ENCODE results near the gene PALMD. TPM values are rescaled to one million over a fixed set of nuclear protein-coding genes. Genes with fewer than 3 reads are reported as not detected.
A peak's percentile ranks its signal among the peaks of the same experiment; 100 is the strongest.

PALMD gene
- total RNA-seq, 1 experiment from 2014 or later = not detected

DNA sequence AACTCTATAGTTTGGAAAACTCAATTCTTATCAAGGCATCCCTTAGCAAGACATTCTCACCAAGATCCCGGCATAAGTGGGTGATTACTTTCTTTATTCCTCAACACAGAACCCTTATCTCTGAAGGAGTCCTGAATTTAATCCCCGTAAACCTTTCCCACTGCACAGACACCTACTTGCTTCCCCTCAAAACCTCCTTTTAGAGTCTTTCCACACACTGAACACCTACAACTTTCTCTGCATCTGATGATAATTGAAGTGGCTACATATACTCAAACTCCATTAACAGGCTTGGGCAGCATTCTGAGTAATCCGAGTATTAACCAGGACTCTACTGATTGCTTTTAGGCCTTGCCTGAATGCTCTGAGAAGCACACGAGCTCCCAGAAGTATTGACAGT lies 23.5 kb downstream of the PALMD start:
- Histone ChIP-seq H2BK15ac (ENCODE audit: low read depth, low read length) (no peak overlapping the region), H3K79me2 (ENCODE audit: insufficient read depth, low read length) (no peaks in the 10 kb centered on the region), H3K4ac (ENCODE audit: low read depth, low read length) (no peak overlapping the region), H2BK5ac (ENCODE audit: insufficient read length, low read length) (no peak overlapping the region), H3K23ac (ENCODE audit: insufficient read length, low read depth, low read length) (no peak overlapping the region), H3K56ac (ENCODE audit: insufficient read length, low read depth, low read length) (no peak overlapping the region), H3K18ac (ENCODE audit: insufficient read length, low read depth, low read length) (no peak overlapping the region), H3K79me1 (ENCODE audit: insufficient read depth, low read depth, low read length, poor library complexity, severe bottlenecking) (no peaks in the 10 kb centered on the region), H3K23me2 (ENCODE audit: insufficient read length, low read depth, low read length, poor library complexity, severe bottlenecking) (no peaks in the 10 kb centered on the region), H4K8ac (replicated peaks; ENCODE audit: insufficient read length, low read depth, low read length) (no peak overlapping the region), H3K27ac (ENCODE audit: insufficient read length, low read depth, low read length) (no peak overlapping the region), H3K14ac (ENCODE audit: insufficient read depth, low read length) (no peak overlapping the region), H3K9ac (ENCODE audit: extremely low read depth, insufficient read length, low read length) (no peak overlapping the region), H2AFZ (ENCODE audit: low read length) (no peak overlapping the region), H3K4me2 (ENCODE audit: insufficient read depth, insufficient read length, low read length) (no peak overlapping the region), H4K20me1 (ENCODE audit: control insufficient read depth, insufficient read depth, insufficient read length) (no peaks in the 10 kb centered on the region), H2BK20ac (ENCODE audit: low read depth, low read length, poor library complexity, severe bottlenecking) (no peak overlapping the region), H3K9me3 (ENCODE audit: control insufficient read depth, low read depth, low read length) (no peaks in the 10 kb centered on the region), H4K91ac (ENCODE audit: insufficient read length, low read depth, low read length) (no peak overlapping the region), H2BK12ac (ENCODE audit: insufficient read length, low read depth, low read length) (no peak overlapping the region), H2BK120ac (ENCODE audit: low read depth, low read length, poor library complexity, severe bottlenecking) (no peak overlapping the region), H4K5ac (ENCODE audit: insufficient read length, low read depth, low read length) (no peak overlapping the region), H2AK5ac (ENCODE audit: insufficient read length, low read length) (no peak overlapping the region), H3T11ph (ENCODE audit: low read length) (no peak overlapping the region), H3K4me1 (ENCODE audit: insufficient read depth, low read length) (no peaks in the 10 kb centered on the region), H3K27me3 (ENCODE audit: insufficient read depth, low read length) (no peaks in the 10 kb centered on the region)
- no peak overlapping the region for H3K4me3 Mint-ChIP-seq
- peaks cover 5 to 7% of the 10 kb centered on the region in 2 experiments; a peak in 3 of 4 replicates for H3K4me1 Mint-ChIP-seq
- no CpG with 5 or more reads among the region's 4 CpGs for WGBS (ENCODE audit: extremely low coverage, insufficient read length, low lambda C conversion rate)
- TF ChIP-seq, protein P1, sequence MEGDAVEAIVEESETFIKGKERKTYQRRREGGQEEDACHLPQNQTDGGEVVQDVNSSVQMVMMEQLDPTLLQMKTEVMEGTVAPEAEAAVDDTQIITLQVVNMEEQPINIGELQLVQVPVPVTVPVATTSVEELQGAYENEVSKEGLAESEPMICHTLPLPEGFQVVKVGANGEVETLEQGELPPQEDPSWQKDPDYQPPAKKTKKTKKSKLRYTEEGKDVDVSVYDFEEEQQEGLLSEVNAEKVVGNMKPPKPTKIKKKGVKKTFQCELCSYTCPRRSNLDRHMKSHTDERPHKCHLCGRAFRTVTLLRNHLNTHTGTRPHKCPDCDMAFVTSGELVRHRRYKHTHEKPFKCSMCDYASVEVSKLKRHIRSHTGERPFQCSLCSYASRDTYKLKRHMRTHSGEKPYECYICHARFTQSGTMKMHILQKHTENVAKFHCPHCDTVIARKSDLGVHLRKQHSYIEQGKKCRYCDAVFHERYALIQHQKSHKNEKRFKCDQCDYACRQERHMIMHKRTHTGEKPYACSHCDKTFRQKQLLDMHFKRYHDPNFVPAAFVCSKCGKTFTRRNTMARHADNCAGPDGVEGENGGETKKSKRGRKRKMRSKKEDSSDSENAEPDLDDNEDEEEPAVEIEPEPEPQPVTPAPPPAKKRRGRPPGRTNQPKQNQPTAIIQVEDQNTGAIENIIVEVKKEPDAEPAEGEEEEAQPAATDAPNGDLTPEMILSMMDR (conservative IDR thresholded peaks at IDR 0.05) = no peak
- H3K27ac Mint-ChIP-seq = peak overlapping the region in 1 of 3 experiments; percentile 17; a peak in 1 of 7 replicates
- no peaks in the 10 kb centered on the region for H3K9me3 Mint-ChIP-seq
- no peak for DNase-seq
- no peaks in the 10 kb centered on the region for H3K27me3 Mint-ChIP-seq (ENCODE audit: low read depth)
- H3K36me3 Mint-ChIP-seq (ENCODE audit: insufficient read depth in 1 of 3, low read depth in 3 of 3) = no peaks in the 10 kb centered on the region

Measured in H9 (cell line).